ENCODE results near the gene CYP26C1. TPM values are rescaled to one million over a fixed set of nuclear protein-coding genes. Genes with fewer than 3 reads are reported as not detected.
A peak's percentile ranks its signal among the peaks of the same experiment; 100 is the strongest.

Gene CYP26C1
- total and polyA plus RNA-seq, 2 of the 13 experiments (the other 11 are each of a cell fraction or from before 2014, with no cell fraction given), result 0.02 TPM; not detected in 1

- H3K4me3 ChIP-seq (replicated peaks in 1 of 3; ENCODE audit: insufficient read depth in 1 of 3, low read depth in 2 of 3, low read length in 3 of 3), result no peak overlapping the region
- 78% methylated on average over 41 of the region's 73 CpGs for WGBS (ENCODE audit: low lambda C conversion rate)
- no peaks in the 10 kb centered on the region for H3K9me3 ChIP-seq (ENCODE audit: low read length)
- no peaks in the 10 kb centered on the region for H4K20me1 ChIP-seq (ENCODE audit: insufficient read depth, low read length)
- no peak for FAIRE-seq
- no peak for ATAC-seq
- ChIA-PET CTCF (ENCODE audit: low intra/inter-chr PET ratio, low total read pairs) (no interaction called here), POLR2A (no interaction called here)
- no peak overlapping the region for H3K4me2 ChIP-seq (ENCODE audit: low read depth, low read length)
- H3K79me2 ChIP-seq (ENCODE audit: insufficient read depth, low read length), result no peaks in the 10 kb centered on the region
- H3K4me1 ChIP-seq (ENCODE audit: insufficient read depth, low read length), result peaks cover 23% of the 10 kb centered on the region
- H2AFZ ChIP-seq (ENCODE audit: low read length), result no peak overlapping the region
- H3K27ac ChIP-seq (ENCODE audit: extremely low read length, insufficient read depth, low read length), result no peak overlapping the region
- H3K9ac ChIP-seq (ENCODE audit: insufficient read depth, low read depth, low read length), result no peak overlapping the region
- no peaks in the 10 kb centered on the region for H3K36me3 ChIP-seq (replicated peaks in 1 of 2; ENCODE audit: control insufficient read depth in 1 of 2, insufficient read depth in 2 of 2, low read length in 2 of 2)
- in situ Hi-C loops (cut with HindIII; ENCODE audit: extremely low pct_ligation_motif_present, low pct_unique_long_range_greater_than_20kb) (no loop called here), intact Hi-C loops (cut with micrococcal nuclease; ENCODE audit: unreplicated experiment) (no loop called here)
- DNase-seq (ENCODE audit: low spot score), result no peak
- peaks cover 7 to 40% of the 10 kb centered on the region in 2 experiments for H3K27me3 ChIP-seq (ENCODE audit: control insufficient read depth in 1 of 2, insufficient read depth in 2 of 2, low read length in 2 of 2)
- no TSS peak for BruUV-seq (replicated peaks)
- peak; percentile 30 for TF ChIP-seq AGO2 (optimal IDR thresholded peaks at IDR 0.05; ENCODE audit: low read depth, low read length)
- no peak for TF ChIP-seq RELA (CRISPR knock-in tag; IDR thresholded peaks at IDR 0.05)
- TF ChIP-seq ZNF761 (CRISPR knock-in tag; conservative IDR thresholded peaks at IDR 0.05), result no peak
- no peak for TF ChIP-seq SALL1 (CRISPR knock-in tag; IDR thresholded peaks at IDR 0.05)
Measured at GRCh38 chr10:93068411-93069244, 8.0 kb downstream of the CYP26C1 start.

- no peaks in the 10 kb centered on the region for H3K36me3 ChIP-seq (replicated peaks in 1 of 2; ENCODE audit: control insufficient read depth in 1 of 2, insufficient read depth in 2 of 2, low read length in 2 of 2)
- H3K9ac ChIP-seq (ENCODE audit: insufficient read depth, low read depth, low read length), result no peak overlapping the region
- no peak overlapping the region for H2AFZ ChIP-seq (ENCODE audit: low read length)
- ChIA-PET POLR2A (no interaction called here), CTCF (ENCODE audit: low intra/inter-chr PET ratio, low total read pairs) (no interaction called here)
- no peaks in the 10 kb centered on the region for H4K20me1 ChIP-seq (ENCODE audit: insufficient read depth, low read length)
- no peaks in the 10 kb centered on the region for H3K79me2 ChIP-seq (ENCODE audit: insufficient read depth, low read length)
- ATAC-seq (no peak), FAIRE-seq (no peak), DNase-seq (ENCODE audit: low spot score) (no peak)
- no peak overlapping the region for H3K4me3 ChIP-seq (replicated peaks in 1 of 3; ENCODE audit: insufficient read depth in 1 of 3, low read depth in 2 of 3, low read length in 3 of 3)
- WGBS (ENCODE audit: low lambda C conversion rate), result 80% methylated on average over 10 of the region's 10 CpGs
- peaks cover 24% of the 10 kb centered on the region for H3K4me1 ChIP-seq (ENCODE audit: insufficient read depth, low read length)
- peaks cover 7 to 43% of the 10 kb centered on the region in 2 experiments for H3K27me3 ChIP-seq (ENCODE audit: control insufficient read depth in 1 of 2, insufficient read depth in 2 of 2, low read length in 2 of 2)
- intact Hi-C loops (cut with micrococcal nuclease; ENCODE audit: unreplicated experiment), result no loop called here
- in situ Hi-C loops (cut with HindIII; ENCODE audit: extremely low pct_ligation_motif_present, low pct_unique_long_range_greater_than_20kb), result no loop called here
- no peaks in the 10 kb centered on the region for H3K9me3 ChIP-seq (ENCODE audit: low read length)
- no peak overlapping the region for H3K4me2 ChIP-seq (ENCODE audit: low read depth, low read length)
- no peak overlapping the region for H3K27ac ChIP-seq (ENCODE audit: extremely low read length, insufficient read depth, low read length)
- BruUV-seq (replicated peaks), result no TSS peak
- TF ChIP-seq ZNF678 (CRISPR knock-in tag; IDR thresholded peaks at IDR 0.05), result no peak
- no peak for TF ChIP-seq CC2D1A (CRISPR knock-in tag; IDR thresholded peaks at IDR 0.05)
- TF ChIP-seq SRSF1 (optimal IDR thresholded peaks at IDR 0.05; ENCODE audit: low read depth, low read length), result no peak
- TF ChIP-seq CREB3 (CRISPR knock-in tag; IDR thresholded peaks at IDR 0.05), result no peak
- TF ChIP-seq CBX2 (IDR thresholded peaks at IDR 0.05; ENCODE audit: low read depth, low read length), result no peak
- no peak for TF ChIP-seq CBX2 (CRISPR knock-in tag; IDR thresholded peaks at IDR 0.05; ENCODE audit: low read depth)
- TF ChIP-seq SP4 (CRISPR knock-in tag; IDR thresholded peaks at IDR 0.05), result no peak
- TF ChIP-seq NR2F1 (CRISPR knock-in tag; IDR thresholded peaks at IDR 0.05), result no peak
- no peak for TF ChIP-seq ONECUT2 (CRISPR knock-in tag; IDR thresholded peaks at IDR 0.05)
- TF ChIP-seq ZNF496 (CRISPR knock-in tag; IDR thresholded peaks at IDR 0.05; ENCODE audit: insufficient replicate concordance), result no peak
- no peak for TF ChIP-seq ZUFSP (CRISPR knock-in tag; IDR thresholded peaks at IDR 0.05; ENCODE audit: borderline replicate concordance)
- TF ChIP-seq ZNF430 (CRISPR knock-in tag; IDR thresholded peaks at IDR 0.05), result no peak
- TF ChIP-seq SMARCE1 (IDR thresholded peaks at IDR 0.05; ENCODE audit: borderline replicate concordance), result no peak
- no peak for TF ChIP-seq ZNF20 (CRISPR knock-in tag; IDR thresholded peaks at IDR 0.05)
Measured at GRCh38 chr10:93069245-93069561, 8.6 kb downstream of the CYP26C1 start.
